Stimulated activated CD8-positive, alpha-beta memory T cell treated with anti-CD3 and anti-CD28 coated beads, Interleukin-12 subunit alpha, Interleukin-12 subunit beta, amount 100 ng/mL, for 4 hours (primary cell): ENCODE results near the gene LAIR1.
"Not testable (repeated sequence)": the region's sequence is repeated elsewhere in the genome, so short reads cannot be mapped to it uniquely, and the experiment has no call there.

ENCODE experiments used
- DNase-seq: peaks from one replicate; pipeline ENCODE4 v3.0.0-alpha.2; 2020; ENCODE audit warnings: low read depth

The LAIR1 gene

DNA sequence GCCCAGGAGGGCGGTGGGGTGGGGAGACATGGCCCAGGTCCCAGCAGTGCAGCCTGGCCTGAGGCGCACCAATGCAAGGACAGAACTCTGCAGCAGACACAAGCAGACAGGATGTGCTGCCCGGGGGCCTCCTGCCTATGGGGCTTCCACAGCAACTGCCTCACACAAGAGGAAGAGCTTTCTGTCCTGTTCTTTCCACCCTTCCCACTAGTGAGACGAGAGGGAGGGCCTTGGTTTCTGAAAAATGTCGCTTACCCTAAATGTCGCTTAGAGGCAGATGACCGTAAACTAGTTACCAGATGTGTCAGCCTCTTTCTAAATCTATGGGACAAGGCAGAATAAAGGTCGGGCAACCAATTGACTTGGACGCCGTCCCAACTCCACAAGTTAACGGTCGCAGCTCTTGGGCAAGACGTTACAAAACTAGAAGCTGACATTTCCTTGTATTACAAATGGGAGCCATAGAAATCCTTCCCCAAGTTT, at the start of gene LAIR1:
Gene LAIR1, minus strand, starts transcription at position 157 of the 483 bp plus-strand sequence. Its CDS starts 127 bp downstream, at position 30.
- DNase-seq: no peak

- DNase-seq: no peak
Observed at GRCh38 chr19:54414156-54414555, 49.4 kb upstream of the LAIR1 start.

DNA sequence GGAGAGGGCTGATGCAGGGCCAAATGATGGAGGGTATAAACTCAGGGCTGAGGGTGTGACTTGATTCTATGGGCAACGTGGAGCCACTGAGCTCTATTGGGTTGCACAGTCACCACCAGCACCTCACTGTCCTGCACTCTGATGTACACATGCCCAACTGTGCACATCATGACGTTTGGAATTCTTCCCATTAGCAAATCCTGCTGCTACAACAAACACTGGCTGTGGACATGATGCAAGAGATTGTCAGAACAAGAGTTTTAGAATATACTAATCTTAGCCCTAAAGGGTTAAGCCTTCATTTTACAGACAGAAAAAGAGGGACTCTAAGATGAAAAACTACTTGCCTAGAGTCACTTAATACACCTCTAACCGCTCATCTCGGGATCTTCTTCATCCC, 48.1 kb upstream of the LAIR1 start:
- no peak for DNase-seq

GRCh38 chr19:54411033-54411432, 46.3 kb upstream of the LAIR1 start:
- no peak for DNase-seq

DNA sequence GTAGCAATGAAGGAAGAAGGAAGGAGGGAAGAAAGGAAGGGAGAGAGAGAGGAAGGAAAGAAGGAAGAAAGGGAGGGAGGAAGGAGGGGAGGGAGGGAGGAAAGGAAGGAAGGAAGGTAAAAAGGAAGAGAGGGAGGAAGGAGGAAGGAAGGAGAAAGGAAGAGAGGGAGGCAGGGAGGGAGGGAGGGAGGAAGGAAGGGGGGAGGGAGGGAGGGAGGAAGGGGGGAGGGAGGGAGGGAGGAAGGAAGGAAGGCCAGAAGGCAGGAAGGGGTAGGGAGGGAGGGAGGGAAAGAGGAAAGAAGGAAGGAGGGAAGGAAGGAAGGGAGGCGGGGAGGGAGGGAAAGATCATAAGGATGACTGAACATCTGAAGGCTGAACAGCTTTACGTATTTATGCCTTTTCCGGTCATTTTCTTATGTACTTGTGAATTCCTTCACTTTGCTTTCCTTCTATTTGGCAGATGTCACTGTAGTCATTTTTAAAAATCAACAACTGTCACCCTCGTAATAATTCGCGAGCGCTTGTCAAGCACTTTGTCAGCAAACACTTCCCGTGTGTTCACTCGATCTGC, 43.8 kb upstream of the LAIR1 start:
- DNase-seq: no peak

GRCh38 chr19:54407780-54408179, 43.0 kb upstream of the LAIR1 start:
- DNase-seq: no peak

DNA sequence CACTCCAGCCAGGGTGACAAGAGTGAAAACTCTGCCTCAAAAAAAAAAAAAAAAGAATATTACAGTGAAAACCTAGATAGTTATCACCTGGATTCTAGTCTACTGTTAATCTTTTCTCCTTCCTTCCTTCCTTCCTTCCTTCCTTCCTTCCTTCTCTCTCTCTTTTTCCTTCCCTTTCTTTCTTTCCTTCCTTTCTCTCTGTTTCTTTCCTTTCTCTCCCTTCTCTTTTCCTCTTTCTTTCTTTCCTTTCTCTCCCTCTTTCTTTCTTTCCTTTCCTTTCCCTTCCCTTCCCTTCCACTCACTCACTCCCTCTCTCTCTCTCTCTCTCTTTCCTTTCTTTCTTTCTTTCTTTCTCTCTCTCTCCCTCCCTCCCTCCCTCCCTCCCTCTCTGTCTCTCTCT, 40.9 kb upstream of the LAIR1 start:
- no peak for DNase-seq

DNA sequence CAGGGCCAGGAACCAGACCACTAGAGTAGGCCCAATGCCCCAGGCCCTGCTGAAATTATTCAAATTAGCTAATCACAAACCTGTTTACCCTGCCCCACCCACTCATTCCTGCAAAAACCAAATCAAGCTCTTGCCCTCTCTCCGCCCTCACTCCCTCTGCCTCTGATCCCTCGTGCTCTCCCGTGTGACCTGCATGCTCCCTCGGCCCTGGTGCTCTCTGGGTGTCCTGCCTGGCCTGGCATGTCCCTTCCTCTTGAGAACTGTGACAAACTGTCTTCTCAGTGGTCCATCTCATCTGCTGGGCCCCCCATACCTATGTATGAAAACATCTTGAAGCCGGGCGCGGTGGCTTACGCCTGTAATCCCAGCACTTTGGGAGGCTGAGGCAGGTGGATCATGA, 38.3 kb upstream of the LAIR1 start:
- no peak for DNase-seq

GRCh38 chr19:54400913-54401312, 36.2 kb upstream of the LAIR1 start:
- DNase-seq: no peak

GRCh38 chr19:54399189-54399588, 34.5 kb upstream of the LAIR1 start:
- DNase-seq: no peak

- DNase-seq: no peak
Observed at GRCh38 chr19:54395685-54396084, 31.0 kb upstream of the LAIR1 start.

GRCh38 chr19:54393381-54393780, 28.6 kb upstream of the LAIR1 start:
- DNase-seq: no peak

DNA sequence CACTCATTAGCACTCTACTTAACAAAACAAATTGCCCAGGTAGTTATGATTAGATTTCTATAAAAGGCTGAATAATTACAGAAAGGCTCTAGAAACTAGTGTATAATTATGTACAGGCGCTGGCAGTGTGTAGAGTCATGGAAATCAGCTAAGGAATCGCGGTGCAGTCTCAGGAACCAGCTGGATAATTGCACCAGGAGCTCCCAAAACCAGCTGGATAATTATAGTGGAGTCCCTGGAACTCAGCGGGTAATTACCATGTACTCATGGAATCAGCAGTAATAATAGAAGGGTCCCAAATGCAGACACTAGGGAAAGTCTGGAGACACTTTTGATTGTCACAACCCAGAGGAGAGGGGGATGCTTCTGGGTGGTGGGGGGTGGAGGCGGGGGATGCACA, 27.4 kb upstream of the LAIR1 start:
- DNase-seq: no peak

DNA sequence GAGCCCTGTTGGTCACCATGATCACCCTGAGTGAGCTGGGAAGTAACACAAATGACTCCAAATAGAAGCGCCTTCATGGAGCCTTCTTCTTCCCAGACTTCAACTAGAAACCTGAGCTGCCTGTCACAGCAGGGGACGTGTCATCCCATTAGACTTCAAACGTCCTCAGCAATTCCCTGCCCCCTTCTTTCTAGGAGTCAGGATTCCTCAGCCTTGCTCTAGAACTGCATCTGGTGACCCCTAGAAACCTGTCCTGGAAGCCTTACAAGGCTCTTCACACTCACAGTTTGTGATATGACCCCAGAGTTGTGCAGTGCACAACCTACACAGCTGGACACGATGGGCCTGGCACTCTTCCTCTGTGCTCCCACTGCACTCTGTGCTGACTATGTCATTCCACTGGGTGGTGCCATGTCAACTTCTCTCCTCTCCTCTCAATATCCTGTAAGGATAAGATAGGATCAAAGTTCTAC, 26.9 kb upstream of the LAIR1 start:
- no peak for DNase-seq

GRCh38 chr19:54390942-54391577, 26.3 kb upstream of the LAIR1 start:
- DNase-seq: no peak

DNA sequence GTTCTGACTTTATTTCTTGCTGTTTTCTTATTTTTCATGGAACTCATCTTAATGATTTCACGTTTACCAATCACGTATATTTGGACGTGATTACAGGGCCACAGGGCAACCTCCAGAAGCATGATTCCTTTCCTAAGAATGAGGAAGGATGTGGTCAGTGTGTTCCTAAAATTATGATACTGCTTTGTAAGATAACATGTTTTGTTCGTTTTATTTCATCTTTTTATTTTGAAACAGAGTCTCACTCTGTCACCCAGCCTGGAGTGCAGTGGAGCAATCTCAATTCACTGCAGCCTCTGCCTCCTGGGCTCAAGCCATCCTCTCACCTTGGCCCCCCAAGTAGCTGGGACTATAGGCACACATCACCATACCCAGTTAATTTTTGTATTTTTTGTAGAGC, 24.8 kb upstream of the LAIR1 start:
- no peak for DNase-seq

DNA sequence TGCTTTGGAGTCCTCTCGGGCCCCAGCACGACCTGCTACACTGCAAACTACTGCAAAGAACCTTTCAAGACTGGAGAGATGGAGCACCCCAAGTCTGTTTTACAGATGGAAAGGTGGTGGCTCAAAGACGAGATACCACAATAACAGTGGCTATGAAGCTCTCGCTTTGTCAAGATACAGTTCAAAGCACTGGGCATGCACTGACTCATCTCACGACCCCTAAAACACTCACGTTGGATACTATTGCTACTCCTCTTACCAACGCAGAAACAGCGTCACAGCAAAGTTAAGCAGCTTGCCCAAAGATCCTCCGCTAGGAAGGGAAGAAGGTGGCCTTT, 24.0 kb upstream of the LAIR1 start:
- no peak for DNase-seq

- DNase-seq: no peak
Observed at GRCh38 chr19:54387991-54388801, 23.5 kb upstream of the LAIR1 start.

- DNase-seq: no peak
Observed at GRCh38 chr19:54383330-54383729, 18.6 kb upstream of the LAIR1 start.

GRCh38 chr19:54382041-54382440, 17.3 kb upstream of the LAIR1 start:
- not testable (repeated sequence) for DNase-seq

GRCh38 chr19:54380897-54381296, 16.2 kb upstream of the LAIR1 start:
- DNase-seq: no peak

- no peak for DNase-seq
Observed at GRCh38 chr19:54379187-54379678, 14.5 kb upstream of the LAIR1 start.
